Measurements from ENCODE around the gene BCLAF1. TPM values are rescaled to one million over a fixed set of nuclear protein-coding genes. Genes with fewer than 3 reads are reported as not detected.

The BCLAF1 gene
- polyA plus RNA-seq, 4 donors = 15.4 to 113 (median 23.4) TPM

- H3K4me1 ChIP-seq (ENCODE audit: control insufficient read depth in 3 of 3, insufficient read depth in 2 of 3, low read depth in 1 of 3, low read length in 2 of 3) = peaks cover 0 to 7% (median 3%) of the 10 kb centered on the region in 3 donors
- WGBS, 3 donors = 1 to 2% (median 2%) methylated on average over 8 of the region's 8 CpGs
- peak overlapping the region; percentile 32 to 75 (median 40) for H3K4me3 ChIP-seq (ENCODE audit: low read depth in 1 of 3, low read length in 3 of 3)
- H3K9me3 ChIP-seq (ENCODE audit: control insufficient read depth in 2 of 2, insufficient read depth in 1 of 2, low read depth in 1 of 2, low read length in 1 of 2) = no peaks in the 10 kb centered on the region
- DNase-seq = no peak
- FAIRE-seq = no peak
- no peaks in the 10 kb centered on the region for H3K27me3 ChIP-seq (ENCODE audit: control insufficient read depth in 3 of 3, insufficient read depth in 3 of 3, low read length in 3 of 3)
- H3K27ac ChIP-seq (ENCODE audit: low read depth in 1 of 3, low read length in 2 of 3) = peak overlapping the region in 1 of 3 donors; percentile 11
- no peaks in the 10 kb centered on the region for H3K36me3 ChIP-seq (ENCODE audit: control insufficient read depth in 3 of 3, insufficient read depth in 2 of 3, low read depth in 1 of 3, low read length in 3 of 3)
Measured at GRCh38 chr6:136250686-136251008, 39.0 kb downstream of the BCLAF1 start.

- Histone ChIP-seq H3K4me1 (ENCODE audit: control insufficient read depth in 3 of 3, insufficient read depth in 2 of 3, low read depth in 1 of 3, low read length in 2 of 3) (peaks cover 0 to 7% (median 3%) of the 10 kb centered on the region in 3 donors), H3K9me3 (ENCODE audit: control insufficient read depth in 2 of 2, insufficient read depth in 1 of 2, low read depth in 1 of 2, low read length in 1 of 2) (no peaks in the 10 kb centered on the region), H3K27ac (ENCODE audit: low read depth in 1 of 3, low read length in 2 of 3) (peak within 1 kb of the TSS in 1 of 3 donors; percentile 43), H3K36me3 (ENCODE audit: control insufficient read depth in 3 of 3, insufficient read depth in 2 of 3, low read depth in 1 of 3, low read length in 3 of 3) (no peaks in the 10 kb centered on the region), H3K27me3 (ENCODE audit: control insufficient read depth in 3 of 3, insufficient read depth in 3 of 3, low read length in 3 of 3) (no peaks in the 10 kb centered on the region), H3K4me3 (ENCODE audit: low read depth in 1 of 3, low read length in 3 of 3) (peak within 1 kb of the TSS; percentile 46 to 75 (median 68))
- peak; percentile 98 to 100 for DNase-seq
- 0 to 1% (median 0%) methylated on average over 59 of the region's 59 CpGs for WGBS, 3 donors
- peak; percentile 61 for FAIRE-seq
Measured at GRCh38 chr6:136249811-136250685, 39.6 kb downstream of the BCLAF1 start, which contains the start of gene MTFR2. Gene MTFR2 (minus strand): TSS chr6:136250311. CDS start chr6:136249099, 1,212 bp downstream.

GRCh38 chr6:136249336-136249735 is 40.3 kb downstream of the BCLAF1 start:
- FAIRE-seq = no peak
- 32 to 38% (median 37%) methylated on average over 6 of the region's 6 CpGs for WGBS, 3 donors
- H3K36me3 ChIP-seq (ENCODE audit: control insufficient read depth in 3 of 3, insufficient read depth in 2 of 3, low read depth in 1 of 3, low read length in 3 of 3) = no peaks in the 10 kb centered on the region
- no peak overlapping the region for H3K27ac ChIP-seq (ENCODE audit: low read depth in 1 of 3, low read length in 2 of 3)
- no peak for DNase-seq
- peaks cover 0 to 7% (median 3%) of the 10 kb centered on the region in 3 donors for H3K4me1 ChIP-seq (ENCODE audit: control insufficient read depth in 3 of 3, insufficient read depth in 2 of 3, low read depth in 1 of 3, low read length in 2 of 3)
- H3K9me3 ChIP-seq (ENCODE audit: control insufficient read depth in 2 of 2, insufficient read depth in 1 of 2, low read depth in 1 of 2, low read length in 1 of 2) = no peaks in the 10 kb centered on the region
- H3K4me3 ChIP-seq (ENCODE audit: low read depth in 1 of 3, low read length in 3 of 3) = peak overlapping the region in 2 of 3 donors; percentile 68 to 75
- H3K27me3 ChIP-seq (ENCODE audit: control insufficient read depth in 3 of 3, insufficient read depth in 3 of 3, low read length in 3 of 3) = no peaks in the 10 kb centered on the region

GRCh38 chr6:136244061-136244616 is 45.5 kb downstream of the BCLAF1 start:
- Histone ChIP-seq H3K27ac (ENCODE audit: low read depth in 1 of 3, low read length in 2 of 3) (no peak overlapping the region), H3K36me3 (ENCODE audit: control insufficient read depth in 3 of 3, insufficient read depth in 2 of 3, low read depth in 1 of 3, low read length in 3 of 3) (peaks cover 0 to 6% (median 0%) of the 10 kb centered on the region in 3 donors), H3K27me3 (ENCODE audit: control insufficient read depth in 3 of 3, insufficient read depth in 3 of 3, low read length in 3 of 3) (no peaks in the 10 kb centered on the region), H3K4me3 (ENCODE audit: low read depth in 1 of 3, low read length in 3 of 3) (no peak overlapping the region), H3K9me3 (ENCODE audit: control insufficient read depth in 2 of 2, insufficient read depth in 1 of 2, low read depth in 1 of 2, low read length in 1 of 2) (no peaks in the 10 kb centered on the region), H3K4me1 (ENCODE audit: control insufficient read depth in 3 of 3, insufficient read depth in 2 of 3, low read depth in 1 of 3, low read length in 2 of 3) (no peaks in the 10 kb centered on the region)
- WGBS, 3 donors = 93 to 94% (median 94%) methylated on average over 5 of the region's 5 CpGs
- DNase-seq (no peak), FAIRE-seq (no peak)

- no peak for FAIRE-seq
- no peaks in the 10 kb centered on the region for H3K27me3 ChIP-seq (ENCODE audit: control insufficient read depth in 3 of 3, insufficient read depth in 3 of 3, low read length in 3 of 3)
- no peaks in the 10 kb centered on the region for H3K9me3 ChIP-seq (ENCODE audit: control insufficient read depth in 2 of 2, insufficient read depth in 1 of 2, low read depth in 1 of 2, low read length in 1 of 2)
- H3K27ac ChIP-seq (ENCODE audit: low read depth in 1 of 3, low read length in 2 of 3) = no peak overlapping the region
- no peak overlapping the region for H3K4me3 ChIP-seq (ENCODE audit: low read depth in 1 of 3, low read length in 3 of 3)
- peaks cover 0 to 6% (median 0%) of the 10 kb centered on the region in 3 donors for H3K36me3 ChIP-seq (ENCODE audit: control insufficient read depth in 3 of 3, insufficient read depth in 2 of 3, low read depth in 1 of 3, low read length in 3 of 3)
- no peaks in the 10 kb centered on the region for H3K4me1 ChIP-seq (ENCODE audit: control insufficient read depth in 3 of 3, insufficient read depth in 2 of 3, low read depth in 1 of 3, low read length in 2 of 3)
- 48 to 63% (median 52%) methylated on average over 9 of the region's 9 CpGs for WGBS, 3 donors
- DNase-seq = peak in 1 of 2 donors; percentile 17
Measured at GRCh38 chr6:136236466-136237293, 53.0 kb downstream of the BCLAF1 start.

- Histone ChIP-seq H3K4me1 (ENCODE audit: control insufficient read depth in 3 of 3, insufficient read depth in 2 of 3, low read depth in 1 of 3, low read length in 2 of 3) (peaks cover 0 to 5% (median 0%) of the 10 kb centered on the region in 3 donors), H3K27me3 (ENCODE audit: control insufficient read depth in 3 of 3, insufficient read depth in 3 of 3, low read length in 3 of 3) (no peaks in the 10 kb centered on the region), H3K27ac (ENCODE audit: low read depth in 1 of 3, low read length in 2 of 3) (no peak overlapping the region), H3K4me3 (ENCODE audit: low read depth in 1 of 3, low read length in 3 of 3) (no peak overlapping the region), H3K36me3 (ENCODE audit: control insufficient read depth in 3 of 3, insufficient read depth in 2 of 3, low read depth in 1 of 3, low read length in 3 of 3) (peaks cover 0 to 5% (median 0%) of the 10 kb centered on the region in 3 donors), H3K9me3 (ENCODE audit: control insufficient read depth in 2 of 2, insufficient read depth in 1 of 2, low read depth in 1 of 2, low read length in 1 of 2) (no peaks in the 10 kb centered on the region)
- DNase-seq (no peak), FAIRE-seq (no peak)
- WGBS, 3 donors = 75 to 88% (median 85%) methylated on average over 4 of the region's 4 CpGs
Measured at GRCh38 chr6:136235233-136235564, 54.4 kb downstream of the BCLAF1 start.

- Histone ChIP-seq H3K4me3 (ENCODE audit: low read depth in 1 of 3, low read length in 3 of 3) (no peak overlapping the region), H3K9me3 (ENCODE audit: control insufficient read depth in 2 of 2, insufficient read depth in 1 of 2, low read depth in 1 of 2, low read length in 1 of 2) (no peaks in the 10 kb centered on the region), H3K36me3 (ENCODE audit: control insufficient read depth in 3 of 3, insufficient read depth in 2 of 3, low read depth in 1 of 3, low read length in 3 of 3) (peaks cover 0 to 3% (median 0%) of the 10 kb centered on the region in 3 donors), H3K27ac (ENCODE audit: low read depth in 1 of 3, low read length in 2 of 3) (no peak overlapping the region), H3K27me3 (ENCODE audit: control insufficient read depth in 3 of 3, insufficient read depth in 3 of 3, low read length in 3 of 3) (no peaks in the 10 kb centered on the region), H3K4me1 (ENCODE audit: control insufficient read depth in 3 of 3, insufficient read depth in 2 of 3, low read depth in 1 of 3, low read length in 2 of 3) (peaks cover 0 to 11% (median 0%) of the 10 kb centered on the region in 3 donors)
- DNase-seq = no peak
- WGBS, 3 donors = 96 to 100% (median 97%) methylated on average over 1 of the region's 1 CpG
- no peak for FAIRE-seq
Measured at GRCh38 chr6:136232701-136233100, 56.9 kb downstream of the BCLAF1 start.

GRCh38 chr6:136230219-136230853 is 59.3 kb downstream of the BCLAF1 start:
- no peaks in the 10 kb centered on the region for H3K9me3 ChIP-seq (ENCODE audit: control insufficient read depth in 2 of 2, insufficient read depth in 1 of 2, low read depth in 1 of 2, low read length in 1 of 2)
- H3K27ac ChIP-seq (ENCODE audit: low read depth in 1 of 3, low read length in 2 of 3) = no peak overlapping the region
- peaks cover 0 to 26% (median 5%) of the 10 kb centered on the region in 3 donors for H3K4me1 ChIP-seq (ENCODE audit: control insufficient read depth in 3 of 3, insufficient read depth in 2 of 3, low read depth in 1 of 3, low read length in 2 of 3)
- H3K27me3 ChIP-seq (ENCODE audit: control insufficient read depth in 3 of 3, insufficient read depth in 3 of 3, low read length in 3 of 3) = no peaks in the 10 kb centered on the region
- no peak overlapping the region for H3K4me3 ChIP-seq (ENCODE audit: low read depth in 1 of 3, low read length in 3 of 3)
- peaks cover 0 to 3% (median 0%) of the 10 kb centered on the region in 3 donors for H3K36me3 ChIP-seq (ENCODE audit: control insufficient read depth in 3 of 3, insufficient read depth in 2 of 3, low read depth in 1 of 3, low read length in 3 of 3)
- WGBS, 3 donors = 92 to 94% (median 94%) methylated on average over 2 of the region's 2 CpGs
- peak in 1 of 2 donors; percentile 52 for DNase-seq
- no peak for FAIRE-seq

Data from small intestine (tissue), 7 donors.